Activated CD4-positive, CD25-positive, alpha-beta regulatory T cell (primary cell): ENCODE data around the gene TMEM187.

ENCODE experiments used
- DNase-seq, 4 experiments: peaks; one replicate each; lab custom pipeline; 2025; lab: John Stamatoyannopoulos, UW

TMEM187 gene

GRCh38 chrX:154000051-154000450 is 27.5 kb downstream of the TMEM187 start:
- no peak for DNase-seq

- no peak for DNase-seq
Measured at GRCh38 chrX:154002215-154002719, 29.7 kb downstream of the TMEM187 start.

DNA sequence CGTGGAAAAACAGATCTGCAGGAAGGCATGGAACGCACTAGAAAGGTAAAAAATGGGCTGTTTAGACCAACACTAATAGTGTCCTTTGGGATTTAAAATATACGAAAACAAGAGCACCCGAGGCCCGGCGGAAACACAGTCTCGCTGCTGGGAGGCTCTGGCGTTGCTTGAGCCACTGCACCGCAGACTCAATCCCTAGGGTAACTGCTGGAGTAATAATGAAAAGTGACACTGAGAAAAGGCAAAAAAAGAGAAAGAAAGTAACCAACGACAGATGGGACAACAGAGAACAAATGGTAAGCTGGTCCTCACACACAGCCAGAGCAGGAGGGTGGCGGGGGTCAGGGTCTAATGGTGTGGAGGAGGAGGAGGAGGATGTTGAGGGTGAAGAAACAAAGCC is 31.8 kb downstream of the TMEM187 start:
- DNase-seq = no peak

DNA sequence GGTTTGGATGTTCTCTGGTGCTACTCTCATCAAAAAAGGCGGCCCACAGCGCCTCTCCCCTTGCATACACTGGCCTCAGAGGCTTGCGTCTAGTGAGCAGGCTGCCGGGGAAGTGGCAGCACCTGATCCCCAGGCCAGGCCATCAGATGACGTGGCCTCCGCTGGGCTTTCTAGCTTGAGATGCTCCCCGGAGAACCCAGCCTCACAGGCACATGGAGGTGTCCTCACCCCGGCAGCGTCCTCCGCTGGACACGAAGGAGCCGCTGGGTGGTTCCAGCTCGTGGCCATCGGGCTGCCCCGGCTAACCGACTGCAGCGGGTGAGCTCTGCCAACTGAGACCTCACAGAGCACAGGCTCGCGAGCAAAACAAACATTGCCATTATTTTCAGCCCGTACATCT is 34.4 kb downstream of the TMEM187 start:
- no peak for DNase-seq

- DNase-seq = no peak
Measured at GRCh38 chrX:154008521-154008920, 36.0 kb downstream of the TMEM187 start.

GRCh38 chrX:154010330-154011087 is 38.0 kb downstream of the TMEM187 start:
- DNase-seq = no peak

DNA sequence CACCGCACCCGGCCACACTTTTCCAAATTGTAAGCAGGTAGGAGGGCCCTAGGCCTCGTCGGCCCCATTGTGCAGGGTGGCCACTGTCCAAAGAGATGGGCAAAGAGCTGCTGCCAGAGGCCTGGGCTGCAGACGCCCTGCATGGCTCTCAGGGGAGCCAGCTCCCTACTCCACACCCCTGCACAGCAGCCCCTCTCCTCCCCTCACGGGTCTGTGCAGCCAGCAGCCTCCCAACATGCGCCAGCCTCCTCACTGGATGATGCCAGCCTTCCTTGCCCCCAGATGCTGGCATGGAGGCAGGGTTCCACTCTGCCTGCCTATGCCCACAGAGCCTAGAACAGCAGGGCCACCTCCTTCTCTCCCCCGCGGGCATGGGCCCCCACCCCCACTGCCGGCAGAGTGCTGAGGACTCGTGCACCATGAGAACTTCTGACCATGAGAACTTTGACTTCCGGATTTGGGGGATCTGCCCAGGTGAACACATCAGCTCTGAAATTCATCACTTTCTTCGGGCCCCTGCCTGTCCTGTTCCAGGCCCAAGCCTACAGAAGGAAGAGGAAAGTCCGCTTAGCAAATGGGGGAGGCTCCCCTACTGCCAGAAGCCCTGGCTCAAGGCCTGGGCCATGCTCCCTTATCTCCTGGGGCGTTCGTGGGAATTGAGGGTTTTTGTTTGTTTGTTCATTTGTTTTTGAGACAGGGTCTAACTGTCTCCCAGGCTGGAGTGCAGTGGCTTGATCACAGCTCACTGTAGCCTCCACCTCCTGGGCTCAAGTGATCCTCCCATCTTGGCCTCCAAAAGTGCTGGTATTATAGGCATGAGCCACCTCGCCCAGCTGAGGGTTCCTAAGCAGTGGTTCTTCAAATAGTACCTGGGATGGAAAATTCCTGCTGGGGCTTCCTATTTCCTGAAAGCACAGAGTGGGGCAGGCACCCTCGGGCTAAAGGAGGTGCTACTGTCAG is 39.1 kb downstream of the TMEM187 start:
- DNase-seq = no peak

- no peak for DNase-seq
Measured at GRCh38 chrX:154012336-154012991, 39.9 kb downstream of the TMEM187 start.

DNA sequence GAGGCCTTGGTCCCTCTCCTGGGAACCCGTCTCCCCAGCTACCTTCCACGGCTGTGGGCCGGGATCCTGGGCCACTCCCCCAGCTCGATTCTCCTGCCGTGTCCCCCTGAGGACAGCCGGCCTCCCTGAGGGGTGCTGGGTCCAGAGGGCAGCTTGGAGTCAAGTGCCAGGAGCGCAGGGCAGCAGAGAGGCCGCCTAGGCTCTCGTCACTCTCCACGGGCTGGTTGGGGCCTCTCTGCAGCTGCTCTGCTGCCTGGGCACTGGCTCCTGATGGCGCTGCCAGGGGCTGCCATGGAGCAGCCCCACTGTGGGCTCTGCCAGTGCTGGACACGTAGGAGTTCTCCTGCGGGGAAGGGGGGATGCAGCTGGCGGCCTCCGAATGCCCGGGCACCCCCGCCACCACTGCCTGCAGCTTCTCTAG is 40.5 kb downstream of the TMEM187 start:
- no peak for DNase-seq

- DNase-seq = peak in 1 of 4 experiments; percentile 7
Measured at GRCh38 chrX:154013614-154014360, 41.2 kb downstream of the TMEM187 start.

DNA sequence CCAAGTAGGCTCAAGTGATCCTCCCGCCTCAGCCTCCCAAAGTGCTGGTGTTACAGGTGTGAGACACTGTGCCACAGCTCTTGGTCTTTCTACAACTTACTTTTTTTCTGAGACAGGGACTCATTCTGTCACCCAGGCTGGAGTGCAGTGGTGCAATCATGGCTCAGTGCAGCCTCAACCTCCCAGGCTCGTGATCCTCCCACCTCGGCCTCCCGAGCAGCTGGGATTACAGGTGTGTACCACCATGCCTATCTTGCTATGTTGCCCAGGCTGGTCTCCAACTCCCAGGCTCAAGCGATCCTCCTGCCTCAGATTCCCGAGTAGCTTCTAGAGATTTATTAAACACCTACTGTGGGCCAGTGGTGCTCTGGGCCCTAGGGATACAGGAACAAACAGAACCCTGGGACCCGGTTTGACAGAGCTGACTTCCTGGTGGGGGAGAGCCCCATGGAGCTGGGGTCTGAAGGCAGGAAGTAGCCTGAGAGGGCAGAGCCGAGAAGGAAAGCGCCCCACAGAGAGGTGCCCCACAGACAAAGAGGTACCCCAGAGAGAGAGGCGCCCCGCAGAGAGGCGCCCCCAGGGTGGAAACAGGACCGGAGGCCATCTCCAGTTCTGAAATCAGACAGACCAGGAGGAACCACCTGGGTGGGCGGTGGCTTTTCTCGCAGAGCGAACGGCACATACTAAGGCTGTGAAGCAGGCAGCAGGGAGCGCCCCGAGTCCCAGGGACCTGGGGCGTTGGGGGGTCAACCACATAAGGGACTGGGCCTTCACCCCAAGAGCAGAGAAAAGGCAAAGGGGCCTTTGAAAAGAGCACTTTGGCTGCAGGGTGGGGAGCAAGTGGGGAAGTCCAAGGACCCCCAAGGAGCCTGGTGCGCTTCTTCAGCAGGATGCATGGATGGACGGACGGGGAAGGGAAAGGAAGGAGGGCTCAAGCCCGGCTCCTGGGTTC is 42.2 kb downstream of the TMEM187 start:
- no peak for DNase-seq

GRCh38 chrX:154015581-154016264 is 43.2 kb downstream of the TMEM187 start:
- no peak for DNase-seq

- DNase-seq = no peak
Measured at GRCh38 chrX:154016366-154017076, 44.0 kb downstream of the TMEM187 start.

DNA sequence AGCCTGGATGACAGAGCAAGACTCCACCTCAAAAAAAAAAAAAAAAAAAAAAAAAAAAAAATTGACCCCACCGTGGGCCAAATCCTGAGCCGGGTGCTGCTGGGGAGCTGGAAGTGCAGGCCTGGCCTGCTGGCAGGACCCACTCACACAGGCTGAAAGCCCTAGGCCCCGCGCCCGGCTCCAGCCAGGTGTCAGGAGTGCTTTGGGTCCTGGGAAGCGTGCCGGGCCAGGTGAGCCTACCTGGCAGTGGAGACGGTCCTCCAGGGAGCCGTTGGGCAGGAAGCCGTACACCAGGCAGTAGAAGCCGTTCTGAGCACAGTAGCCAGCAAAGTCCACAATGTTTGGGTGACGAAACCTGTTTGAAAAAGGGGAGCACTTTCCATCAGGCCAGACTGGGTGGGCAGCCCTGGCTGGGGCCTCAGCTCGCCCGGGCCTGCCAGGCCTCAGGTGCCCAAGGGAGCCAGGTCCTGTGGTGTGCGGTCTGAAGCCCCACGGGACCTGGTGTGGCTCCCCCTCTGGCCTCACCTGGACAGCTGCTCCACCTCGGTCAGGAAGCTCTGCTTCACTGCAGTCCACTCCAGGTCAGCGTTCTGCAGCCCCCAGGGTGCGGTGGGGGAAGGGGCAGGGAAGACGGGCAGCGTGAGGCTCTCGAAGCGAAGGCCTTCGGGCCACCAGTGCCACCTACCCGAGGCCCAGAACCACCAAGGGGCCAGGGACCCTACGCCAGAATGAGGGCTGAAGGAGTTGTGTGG is 45.4 kb downstream of the TMEM187 start:
- DNase-seq = no peak

DNA sequence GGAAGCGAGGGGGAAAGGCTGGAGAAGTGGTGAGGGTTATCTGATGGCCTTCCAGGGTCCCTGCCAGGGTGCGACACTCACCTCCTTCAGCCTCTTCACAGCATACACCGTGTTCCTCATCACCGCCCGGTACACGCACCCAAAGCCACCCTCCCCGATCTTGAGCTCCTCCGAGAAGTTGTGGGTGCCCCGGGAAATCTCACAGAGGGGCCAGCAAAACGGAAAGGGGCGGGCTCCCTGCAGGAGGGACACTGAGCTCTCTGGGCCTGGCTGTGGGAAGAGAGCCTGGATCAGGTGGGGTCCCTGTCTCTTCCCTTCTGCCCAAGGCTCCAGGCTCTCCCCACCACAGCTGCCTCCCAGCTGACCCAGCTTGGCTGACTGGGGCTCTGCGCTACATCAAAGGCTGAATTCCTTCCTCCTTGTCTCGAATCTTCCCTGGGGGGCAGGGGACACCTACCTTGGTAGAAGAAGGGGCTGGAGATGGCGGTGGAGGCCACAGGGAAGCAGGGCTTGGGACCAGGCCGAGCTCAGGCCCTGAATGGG is 46.0 kb downstream of the TMEM187 start:
- no peak for DNase-seq

- no peak for DNase-seq
Measured at GRCh38 chrX:154019061-154019621, 46.6 kb downstream of the TMEM187 start.

DNA sequence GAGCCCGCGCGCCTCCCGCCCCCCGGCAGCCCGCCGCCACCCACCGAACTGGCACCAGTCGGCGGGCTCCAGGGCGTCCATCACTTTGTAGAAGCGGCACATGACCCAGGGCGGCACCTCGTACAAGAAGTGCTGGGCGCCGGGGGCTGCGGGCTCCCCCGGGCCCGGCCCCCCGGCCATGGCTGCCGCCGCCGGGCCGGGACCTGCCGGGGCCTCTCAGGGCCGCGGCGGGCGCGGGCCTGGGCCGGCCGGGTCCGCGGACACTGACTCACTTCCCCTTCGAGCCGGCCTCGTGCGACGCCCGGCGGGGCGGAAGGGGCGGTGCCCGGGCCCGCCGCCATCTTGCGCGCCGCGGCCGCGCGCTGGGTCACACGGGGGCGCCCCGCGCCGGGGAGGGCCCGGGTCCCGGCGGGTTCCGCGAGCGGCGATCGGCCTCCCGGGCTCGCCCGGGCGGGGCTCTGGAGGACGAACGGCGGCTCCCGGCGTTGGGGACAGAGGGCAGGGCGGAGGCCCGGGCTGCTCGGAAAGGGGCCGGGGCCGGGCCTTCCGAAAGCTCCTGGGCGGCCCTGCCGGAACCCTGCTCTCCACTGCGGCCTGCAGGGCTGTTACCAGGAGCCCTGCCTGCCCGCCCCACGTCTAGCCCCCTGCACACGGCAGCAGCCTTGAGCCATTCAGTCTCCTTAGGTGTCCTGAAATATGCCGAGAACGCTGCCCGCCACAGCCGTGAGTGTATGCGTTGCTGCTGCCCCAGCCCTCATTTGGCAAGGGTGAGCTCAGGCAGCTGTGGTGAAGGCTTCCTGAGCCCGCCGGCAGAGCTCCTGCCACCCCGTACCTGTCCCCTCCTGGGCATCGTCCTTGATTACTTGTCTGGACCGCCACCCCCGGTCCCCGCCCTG is 47.3 kb downstream of the TMEM187 start, which contains the start of gene IRAK1:
TSS of gene IRAK1 (minus strand) at position 270 of the 896 bp plus-strand sequence. CDS start at position 180, 90 bp downstream.
- DNase-seq = peak in 2 of 4 experiments; percentile 15 to 23
